Lower leg skin (tissue), 4 donors: ENCODE results near the gene KRTAP12-1. TPM values are rescaled to one million over a fixed set of nuclear protein-coding genes. Genes with fewer than 3 reads are reported as not detected.

Source experiments
- DNase-seq, 2 donors: peaks; one replicate each; pipeline ENCODE4 v3.0.0-alpha.2; 2019; ENCODE audit warnings: low spot score in 2 of 2
- H3K4me3 ChIP-seq: fragments of 200-600 bp; sonication (generic); 2 replicates; pipeline ENCODE4 v1.5.1; 2017; ENCODE audit warnings: mild to moderate bottlenecking, low read depth; ENCODE audit not compliant: poor library complexity, severe bottlenecking
- CTCF ChIP-seq, 3 donors: fragments of 450-650 bp; IDR thresholded peaks; one replicate each; pipeline ENCODE4 v1.5.1; 2016; ENCODE audit warnings: antibody characterized with exemption in 3 of 3, mild to moderate bottlenecking in 3 of 3, moderate library complexity in 2 of 3
- POLR2A ChIP-seq, 2 donors: fragments of 450-650 bp; IDR thresholded peaks; one replicate each; pipeline ENCODE4 v1.6.1; 2016 to 2017; ENCODE audit warnings: antibody characterized with exemption in 2 of 2, mild to moderate bottlenecking in 1 of 2, moderate library complexity in 1 of 2
- WGBS, 2 donors: methylation state at CpG; one replicate each; pipeline ENCODE4 v1.1.5; 2018; 5-methylcytosine and 5-hydroxymethylcytosine counted together
- intact Hi-C: fragments of 100-400 bp; cut with DNase I; formaldehyde crosslinking; loops from one replicate; pipeline ENCODE4 v1.15.0; 2023; ENCODE audit warnings: low total_unique reads
- total RNA-seq, 4 donors: library from RNA; depleted of rRNA; stranded (reverse); fragments of >200 nt; gene quantifications; one replicate each; pipeline ENCODE4 v1.1.0, GENCODE V29; 2016

KRTAP12-1 gene
- total RNA-seq, 4 donors from 2014 or later: 12.3 TPM; not detected in 3

GRCh38 chr21:44636209-44637017 is 45.5 kb downstream of the KRTAP12-1 start:
- H3K4me3 ChIP-seq: no peak overlapping the region
- TF ChIP-seq POLR2A (IDR thresholded peaks at IDR 0.05): no peak
- TF ChIP-seq CTCF (IDR thresholded peaks at IDR 0.05): no peak
- DNase-seq: peak in 1 of 2 donors; percentile 78
- WGBS, 2 donors: 87 to 88% methylated on average over 15 of the region's 15 CpGs
- intact Hi-C loops: no loop called here

- intact Hi-C loops: no loop called here
- no peak overlapping the region for H3K4me3 ChIP-seq
- no peak for TF ChIP-seq CTCF (IDR thresholded peaks at IDR 0.05)
- DNase-seq: no peak
- 89 to 92% methylated on average over 1 of the region's 1 CpG for WGBS, 2 donors
Observed at GRCh38 chr21:44632067-44632466, 49.9 kb downstream of the KRTAP12-1 start.

Other genes starting within 250 kb of the KRTAP12-1 start
- gene LRRC3, start 226.7 kb downstream of the KRTAP12-1 start, total RNA-seq: 1 to 10 TPM; 2.9 to 5.8 (median 3.2) TPM
- gene KRTAP10-1, start 142.0 kb downstream of the KRTAP12-1 start, total RNA-seq: 1 to 10 TPM in 1 of 4 donors, not detected in 3; 3.0 TPM
- 1 to 10 TPM in 1 of 4 donors, not detected in 3; 9.3 TPM for gene KRTAP10-2, start 130.7 kb downstream of the KRTAP12-1 start, total RNA-seq
- gene KRTAP10-3, start 123.4 kb downstream of the KRTAP12-1 start, total RNA-seq: 1 to 10 TPM in 1 of 4 donors, not detected in 3; 4.8 TPM
- 1 to 10 TPM in 1 of 4 donors, not detected in 3; 6.3 TPM for gene KRTAP10-4, start 108.4 kb downstream of the KRTAP12-1 start, total RNA-seq
- gene KRTAP10-5, start 101.6 kb downstream of the KRTAP12-1 start, total RNA-seq: 1 to 10 TPM in 1 of 4 donors, not detected in 3; 6.1 TPM
- 1 to 10 TPM in 1 of 4 donors, not detected in 3; 1.3 TPM for gene KRTAP10-6, start 89.7 kb downstream of the KRTAP12-1 start, total RNA-seq
- gene KRTAP10-7, start 81.6 kb downstream of the KRTAP12-1 start, total RNA-seq: 10 to 100 TPM in 1 of 4 donors, 1 to 10 TPM in 1, not detected in 2; 2.4 to 11.0 TPM
- gene KRTAP10-8, start 70.1 kb downstream of the KRTAP12-1 start, total RNA-seq: 1 to 10 TPM in 1 of 4 donors, not detected in 3; 4.6 TPM
- 1 to 10 TPM in 1 of 4 donors, not detected in 3; 4.7 TPM for gene KRTAP10-9, start 55.1 kb downstream of the KRTAP12-1 start, total RNA-seq
- 1 to 10 TPM in 1 of 4 donors, not detected in 3; 5.3 TPM for gene KRTAP10-10, start 44.8 kb downstream of the KRTAP12-1 start, total RNA-seq
- gene KRTAP10-11, start 35.7 kb downstream of the KRTAP12-1 start, total RNA-seq: 1 to 10 TPM in 1 of 4 donors, not detected in 3; 6.5 TPM
- not detected for gene KRTAP12-4, start 27.5 kb downstream of the KRTAP12-1 start, total RNA-seq
- gene KRTAP12-3, start 24.2 kb downstream of the KRTAP12-1 start, total RNA-seq: 10 to 100 TPM in 1 of 4 donors, not detected in 3; 13.2 TPM
- 10 to 100 TPM in 1 of 4 donors, not detected in 3; 17.5 TPM for gene KRTAP12-2, start 15.2 kb downstream of the KRTAP12-1 start, total RNA-seq
- gene KRTAP10-12, start 15.0 kb upstream of the KRTAP12-1 start, total RNA-seq: 1 to 10 TPM in 1 of 4 donors, not detected in 3; 2.1 TPM
- gene TSPEAR, start 29.4 kb upstream of the KRTAP12-1 start, total RNA-seq: under 1 TPM in 1 of 4 donors, not detected in 3; 0.06 TPM
- 10 to 100 TPM; 37.2 to 61.8 (median 49.8) TPM for gene UBE2G2, start 119.7 kb upstream of the KRTAP12-1 start, total RNA-seq
- 10 to 100 TPM; 35.6 to 52.6 (median 42.5) TPM for gene SUMO3, start 135.9 kb upstream of the KRTAP12-1 start, total RNA-seq
- gene PTTG1IP, start 191.5 kb upstream of the KRTAP12-1 start, total RNA-seq: 100 to 1,000 TPM; 110 to 193 (median 133) TPM
- gene ITGB2, start 238.7 kb upstream of the KRTAP12-1 start, total RNA-seq: 10 to 100 TPM; 18.4 to 40.7 (median 20.4) TPM